ENCODE results near the gene MYO9A. TPM values are rescaled to one million over a fixed set of nuclear protein-coding genes. Genes with fewer than 3 reads are reported as not detected.
A peak's percentile ranks its signal among the peaks of the same experiment; 100 is the strongest.

MYO9A gene
- total RNA-seq, 1 experiment from 2014 or later, result 21.4 TPM

- no peaks in the 10 kb centered on the region; a peak in 1 of 7 replicates for H3K36me3 Mint-ChIP-seq (ENCODE audit: insufficient read depth in 1 of 3, low read depth in 3 of 3)
- Histone ChIP-seq H2AK5ac (ENCODE audit: insufficient read length, low read length) (no peak overlapping the region), H2BK20ac (ENCODE audit: low read depth, low read length, poor library complexity, severe bottlenecking) (no peak overlapping the region), H4K8ac (replicated peaks; ENCODE audit: insufficient read length, low read depth, low read length) (no peak overlapping the region), H3T11ph (ENCODE audit: low read length) (no peak overlapping the region), H3K4me2 (ENCODE audit: insufficient read depth, insufficient read length, low read length) (no peak overlapping the region), H3K4me1 (ENCODE audit: insufficient read depth, low read length) (peaks cover 3% of the 10 kb centered on the region; the same call in 1 of the 2 replicates), H2BK15ac (ENCODE audit: low read depth, low read length) (no peak overlapping the region), H3K23me2 (ENCODE audit: insufficient read length, low read depth, low read length, poor library complexity, severe bottlenecking) (no peaks in the 10 kb centered on the region), H3K9ac (ENCODE audit: extremely low read depth, insufficient read length, low read length) (no peak overlapping the region), H2AFZ (ENCODE audit: low read length) (no peak overlapping the region), H4K91ac (ENCODE audit: insufficient read length, low read depth, low read length) (no peak overlapping the region), H3K23ac (ENCODE audit: insufficient read length, low read depth, low read length) (no peak overlapping the region), H2BK120ac (ENCODE audit: low read depth, low read length, poor library complexity, severe bottlenecking) (no peak overlapping the region), H3K18ac (ENCODE audit: insufficient read length, low read depth, low read length) (no peak overlapping the region), H2BK5ac (ENCODE audit: insufficient read length, low read length) (no peak overlapping the region), H2BK12ac (ENCODE audit: insufficient read length, low read depth, low read length) (no peak overlapping the region), H3K9me3 (ENCODE audit: control insufficient read depth, low read depth, low read length) (no peaks in the 10 kb centered on the region), H4K20me1 (ENCODE audit: control insufficient read depth, insufficient read depth, insufficient read length) (no peaks in the 10 kb centered on the region), H3K27ac (ENCODE audit: insufficient read length, low read depth, low read length) (no peak overlapping the region), H3K56ac (ENCODE audit: insufficient read length, low read depth, low read length) (no peak overlapping the region), H4K5ac (ENCODE audit: insufficient read length, low read depth, low read length) (no peak overlapping the region), H3K27me3 (ENCODE audit: insufficient read depth, low read length) (no peaks in the 10 kb centered on the region), H3K79me2 (ENCODE audit: insufficient read depth, low read length) (no peaks in the 10 kb centered on the region), H3K14ac (ENCODE audit: insufficient read depth, low read length) (no peak overlapping the region), H3K79me1 (ENCODE audit: insufficient read depth, low read depth, low read length, poor library complexity, severe bottlenecking) (no peaks in the 10 kb centered on the region), H3K4ac (ENCODE audit: low read depth, low read length) (no peak overlapping the region)
- DNase-seq, result no peak
- peaks cover 4% of the 10 kb centered on the region for H3K27me3 Mint-ChIP-seq (ENCODE audit: low read depth)
- H3K4me1 Mint-ChIP-seq, result peaks cover 20 to 26% of the 10 kb centered on the region in 2 experiments
- no CpG with 5 or more reads among the region's 38 CpGs for WGBS (ENCODE audit: extremely low coverage, insufficient read length, low lambda C conversion rate)
- peak overlapping the region in 1 of 3 experiments; percentile 97; a peak in 1 of 7 replicates for H3K27ac Mint-ChIP-seq
- no peak overlapping the region for H3K4me3 Mint-ChIP-seq
- H3K9me3 Mint-ChIP-seq, result no peaks in the 10 kb centered on the region
- TF ChIP-seq CTCF (conservative IDR thresholded peaks at IDR 0.05), result no peak
These were observed 305.9 kb downstream of the MYO9A start for GRCh38 chr15:71811752-71812735.
